Measurements from ENCODE around the gene C6orf15. TPM values are rescaled to one million over a fixed set of nuclear protein-coding genes. Genes with fewer than 3 reads are reported as not detected.

The C6orf15 gene
- total RNA-seq, 1 donor from 2014 or later: not detected

GRCh38 chr6:31114970-31115849 lies 2.8 kb upstream of the C6orf15 start:
- Histone ChIP-seq H3K4me1 (peaks cover 17% of the 10 kb centered on the region), H3K27ac (no peak overlapping the region), H3K36me3 (no peaks in the 10 kb centered on the region), H3K9me3 (ENCODE audit: low read depth) (no peaks in the 10 kb centered on the region), H3K9ac (no peak overlapping the region), H3K79me2 (ENCODE audit: low read depth) (no peaks in the 10 kb centered on the region), H3K4me2 (no peak overlapping the region), H2AFZ (replicated peaks) (peak overlapping the region; percentile 47), H3K4me3 (no peak overlapping the region), H3F3A (ENCODE audit: low read depth) (no peaks in the 10 kb centered on the region), H3K27me3 (peaks cover under 1% of the 10 kb centered on the region), H4K20me1 (ENCODE audit: low read depth) (no peaks in the 10 kb centered on the region)
- H3K9me3 Mint-ChIP-seq: no peaks in the 10 kb centered on the region
- H3K4me3 Mint-ChIP-seq: no peak overlapping the region
- no peak for DNase-seq (ENCODE audit: low spot score)
- peaks cover 11% of the 10 kb centered on the region for H3K27me3 Mint-ChIP-seq (ENCODE audit: insufficient read depth, low read depth)
- no peak for TF ChIP-seq EZH2 (IDR thresholded peaks at IDR 0.05)
- TF ChIP-seq, protein P1, sequence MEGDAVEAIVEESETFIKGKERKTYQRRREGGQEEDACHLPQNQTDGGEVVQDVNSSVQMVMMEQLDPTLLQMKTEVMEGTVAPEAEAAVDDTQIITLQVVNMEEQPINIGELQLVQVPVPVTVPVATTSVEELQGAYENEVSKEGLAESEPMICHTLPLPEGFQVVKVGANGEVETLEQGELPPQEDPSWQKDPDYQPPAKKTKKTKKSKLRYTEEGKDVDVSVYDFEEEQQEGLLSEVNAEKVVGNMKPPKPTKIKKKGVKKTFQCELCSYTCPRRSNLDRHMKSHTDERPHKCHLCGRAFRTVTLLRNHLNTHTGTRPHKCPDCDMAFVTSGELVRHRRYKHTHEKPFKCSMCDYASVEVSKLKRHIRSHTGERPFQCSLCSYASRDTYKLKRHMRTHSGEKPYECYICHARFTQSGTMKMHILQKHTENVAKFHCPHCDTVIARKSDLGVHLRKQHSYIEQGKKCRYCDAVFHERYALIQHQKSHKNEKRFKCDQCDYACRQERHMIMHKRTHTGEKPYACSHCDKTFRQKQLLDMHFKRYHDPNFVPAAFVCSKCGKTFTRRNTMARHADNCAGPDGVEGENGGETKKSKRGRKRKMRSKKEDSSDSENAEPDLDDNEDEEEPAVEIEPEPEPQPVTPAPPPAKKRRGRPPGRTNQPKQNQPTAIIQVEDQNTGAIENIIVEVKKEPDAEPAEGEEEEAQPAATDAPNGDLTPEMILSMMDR (IDR thresholded peaks at IDR 0.05): no peak
- TF ChIP-seq EZH2phosphoT487 (IDR thresholded peaks at IDR 0.05): no peak
- H3K27ac Mint-ChIP-seq: no peak overlapping the region
- no peaks in the 10 kb centered on the region for H3K36me3 Mint-ChIP-seq
- peaks cover 22% of the 10 kb centered on the region for H3K4me1 Mint-ChIP-seq

- H3K4me2 ChIP-seq: peak within 1 kb of the TSS; percentile 10
- H3K27ac Mint-ChIP-seq: peak within 1 kb of the TSS; percentile 28
- no peak for DNase-seq (ENCODE audit: low spot score)
Observed at GRCh38 chr6:31114541-31114878, 2.1 kb upstream of the C6orf15 start, which contains the start of gene PSORS1C1. PSORS1C1 (plus strand) TSS chr6:31114800; CDS start chr6:31129633, 14,833 bp downstream.

DNA sequence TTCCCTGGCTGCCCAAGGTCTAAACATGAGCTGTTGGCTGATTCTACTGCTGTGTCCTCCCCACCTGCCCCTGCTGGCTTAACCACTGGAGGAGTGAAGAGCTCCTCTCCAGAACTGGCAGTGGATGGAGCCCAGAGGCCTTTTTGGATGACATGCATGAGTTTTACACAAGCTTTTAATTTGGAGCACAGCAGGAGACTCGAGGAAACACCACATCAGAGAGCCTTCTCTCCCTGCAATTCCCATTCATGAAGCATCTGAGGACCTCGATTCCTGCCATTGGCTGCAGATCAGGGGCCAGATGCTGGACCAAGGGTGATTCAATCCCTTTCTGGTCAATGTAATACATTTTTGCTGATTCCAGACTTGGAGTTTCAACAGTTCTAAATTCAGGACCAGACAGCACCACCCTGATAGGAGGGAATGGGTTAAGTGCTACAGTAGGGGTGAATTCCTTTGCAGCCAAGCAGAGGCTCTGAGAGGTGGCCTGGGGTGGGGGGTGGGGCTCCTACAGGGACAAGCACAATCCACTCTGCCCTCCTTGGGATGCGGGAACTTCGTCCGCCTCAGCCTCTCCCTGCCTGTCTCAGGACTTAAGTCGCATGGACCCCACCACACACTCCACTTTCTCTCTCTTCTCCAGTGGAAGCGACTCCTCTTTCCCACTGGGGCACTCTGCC lies 1.6 kb upstream of the C6orf15 start:
- Histone ChIP-seq H2AFZ (replicated peaks) (no peak overlapping the region), H3K27me3 (peaks cover 8% of the 10 kb centered on the region), H3K9ac (no peak overlapping the region), H3K79me2 (ENCODE audit: low read depth) (no peaks in the 10 kb centered on the region), H3K9me3 (ENCODE audit: low read depth) (no peaks in the 10 kb centered on the region), H3K4me1 (peaks cover 17% of the 10 kb centered on the region), H4K20me1 (ENCODE audit: low read depth) (no peaks in the 10 kb centered on the region), H3F3A (ENCODE audit: low read depth) (no peaks in the 10 kb centered on the region), H3K4me2 (peak overlapping the region; percentile 10), H3K4me3 (no peak overlapping the region), H3K27ac (no peak overlapping the region), H3K36me3 (no peaks in the 10 kb centered on the region)
- Mint-ChIP-seq H3K27ac (peak overlapping the region; percentile 28), H3K36me3 (no peaks in the 10 kb centered on the region), H3K27me3 (ENCODE audit: insufficient read depth, low read depth) (peaks cover 15% of the 10 kb centered on the region), H3K4me3 (no peak overlapping the region), H3K4me1 (peaks cover 22% of the 10 kb centered on the region), H3K9me3 (peaks cover 2% of the 10 kb centered on the region)
- DNase-seq (ENCODE audit: low spot score): no peak
- TF ChIP-seq EZH2phosphoT487 (IDR thresholded peaks at IDR 0.05): no peak
- TF ChIP-seq EZH2 (IDR thresholded peaks at IDR 0.05): no peak
- TF ChIP-seq, protein P1 (IDR thresholded peaks at IDR 0.05): no peak

More at GRCh38 chr6:31114541-31114878, 2.1 kb upstream of the C6orf15 start, which contains the start of gene PSORS1C1:
- Mint-ChIP-seq H3K9me3 (peaks cover 2% of the 10 kb centered on the region), H3K27me3 (ENCODE audit: insufficient read depth, low read depth) (peaks cover 15% of the 10 kb centered on the region), H3K4me3 (no peak within 1 kb of the TSS), H3K4me1 (peaks cover 22% of the 10 kb centered on the region), H3K36me3 (no peaks in the 10 kb centered on the region)
- Histone ChIP-seq H3K9me3 (ENCODE audit: low read depth) (no peaks in the 10 kb centered on the region), H3F3A (ENCODE audit: low read depth) (no peaks in the 10 kb centered on the region), H3K79me2 (ENCODE audit: low read depth) (no peaks in the 10 kb centered on the region), H4K20me1 (ENCODE audit: low read depth) (no peaks in the 10 kb centered on the region), H3K9ac (no peak within 1 kb of the TSS), H3K4me1 (peaks cover 17% of the 10 kb centered on the region), H3K27me3 (peaks cover 8% of the 10 kb centered on the region), H3K27ac (no peak within 1 kb of the TSS), H3K4me3 (no peak within 1 kb of the TSS), H2AFZ (replicated peaks) (peak within 1 kb of the TSS; percentile 47), H3K36me3 (no peaks in the 10 kb centered on the region)
- no peak for TF ChIP-seq EZH2 (IDR thresholded peaks at IDR 0.05)
- TF ChIP-seq, protein P1 (IDR thresholded peaks at IDR 0.05): no peak
- no peak for TF ChIP-seq EZH2phosphoT487 (IDR thresholded peaks at IDR 0.05)
